Measurements from ENCODE around the gene NEDD8.

DNA sequence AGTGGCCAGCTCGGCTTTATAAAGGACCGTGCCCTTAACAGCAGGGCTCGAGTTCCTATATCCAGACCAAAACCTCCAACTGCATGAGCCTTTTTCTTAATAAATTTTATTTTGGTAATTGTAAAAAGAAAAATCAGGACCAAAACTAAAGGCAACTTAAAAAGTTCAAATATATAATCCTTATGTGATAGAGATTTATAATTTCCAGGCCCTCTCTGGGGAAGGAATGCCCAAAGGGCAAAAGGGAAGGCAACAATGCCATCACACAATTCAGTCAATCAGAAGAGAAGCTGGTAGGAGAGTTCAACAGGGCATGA is 43.1 kb downstream of the NEDD8 start:
- TF ChIP-seq, protein P1, sequence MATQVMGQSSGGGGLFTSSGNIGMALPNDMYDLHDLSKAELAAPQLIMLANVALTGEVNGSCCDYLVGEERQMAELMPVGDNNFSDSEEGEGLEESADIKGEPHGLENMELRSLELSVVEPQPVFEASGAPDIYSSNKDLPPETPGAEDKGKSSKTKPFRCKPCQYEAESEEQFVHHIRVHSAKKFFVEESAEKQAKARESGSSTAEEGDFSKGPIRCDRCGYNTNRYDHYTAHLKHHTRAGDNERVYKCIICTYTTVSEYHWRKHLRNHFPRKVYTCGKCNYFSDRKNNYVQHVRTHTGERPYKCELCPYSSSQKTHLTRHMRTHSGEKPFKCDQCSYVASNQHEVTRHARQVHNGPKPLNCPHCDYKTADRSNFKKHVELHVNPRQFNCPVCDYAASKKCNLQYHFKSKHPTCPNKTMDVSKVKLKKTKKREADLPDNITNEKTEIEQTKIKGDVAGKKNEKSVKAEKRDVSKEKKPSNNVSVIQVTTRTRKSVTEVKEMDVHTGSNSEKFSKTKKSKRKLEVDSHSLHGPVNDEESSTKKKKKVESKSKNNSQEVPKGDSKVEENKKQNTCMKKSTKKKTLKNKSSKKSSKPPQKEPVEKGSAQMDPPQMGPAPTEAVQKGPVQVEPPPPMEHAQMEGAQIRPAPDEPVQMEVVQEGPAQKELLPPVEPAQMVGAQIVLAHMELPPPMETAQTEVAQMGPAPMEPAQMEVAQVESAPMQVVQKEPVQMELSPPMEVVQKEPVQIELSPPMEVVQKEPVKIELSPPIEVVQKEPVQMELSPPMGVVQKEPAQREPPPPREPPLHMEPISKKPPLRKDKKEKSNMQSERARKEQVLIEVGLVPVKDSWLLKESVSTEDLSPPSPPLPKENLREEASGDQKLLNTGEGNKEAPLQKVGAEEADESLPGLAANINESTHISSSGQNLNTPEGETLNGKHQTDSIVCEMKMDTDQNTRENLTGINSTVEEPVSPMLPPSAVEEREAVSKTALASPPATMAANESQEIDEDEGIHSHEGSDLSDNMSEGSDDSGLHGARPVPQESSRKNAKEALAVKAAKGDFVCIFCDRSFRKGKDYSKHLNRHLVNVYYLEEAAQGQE (IDR thresholded peaks at IDR 0.05): no peak
- TF ChIP-seq, protein P2, sequence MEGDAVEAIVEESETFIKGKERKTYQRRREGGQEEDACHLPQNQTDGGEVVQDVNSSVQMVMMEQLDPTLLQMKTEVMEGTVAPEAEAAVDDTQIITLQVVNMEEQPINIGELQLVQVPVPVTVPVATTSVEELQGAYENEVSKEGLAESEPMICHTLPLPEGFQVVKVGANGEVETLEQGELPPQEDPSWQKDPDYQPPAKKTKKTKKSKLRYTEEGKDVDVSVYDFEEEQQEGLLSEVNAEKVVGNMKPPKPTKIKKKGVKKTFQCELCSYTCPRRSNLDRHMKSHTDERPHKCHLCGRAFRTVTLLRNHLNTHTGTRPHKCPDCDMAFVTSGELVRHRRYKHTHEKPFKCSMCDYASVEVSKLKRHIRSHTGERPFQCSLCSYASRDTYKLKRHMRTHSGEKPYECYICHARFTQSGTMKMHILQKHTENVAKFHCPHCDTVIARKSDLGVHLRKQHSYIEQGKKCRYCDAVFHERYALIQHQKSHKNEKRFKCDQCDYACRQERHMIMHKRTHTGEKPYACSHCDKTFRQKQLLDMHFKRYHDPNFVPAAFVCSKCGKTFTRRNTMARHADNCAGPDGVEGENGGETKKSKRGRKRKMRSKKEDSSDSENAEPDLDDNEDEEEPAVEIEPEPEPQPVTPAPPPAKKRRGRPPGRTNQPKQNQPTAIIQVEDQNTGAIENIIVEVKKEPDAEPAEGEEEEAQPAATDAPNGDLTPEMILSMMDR (IDR thresholded peaks at IDR 0.05; ENCODE audit: low read depth, low read length, missing input control): no peak
- no peak for TF ChIP-seq RAD21 (IDR thresholded peaks at IDR 0.05)
- TF ChIP-seq FOXA1 (IDR thresholded peaks at IDR 0.05): no peak
- no peak for TF ChIP-seq EGR1 (IDR thresholded peaks at IDR 0.05; ENCODE audit: low read depth in 2 of 2)
- TF ChIP-seq MAX (IDR thresholded peaks at IDR 0.05): no peak
